NCI-H82 (cell line): ENCODE data around the gene FIBCD1.

Experiments
- DNase-seq: peaks from one replicate; lab custom pipeline; 2025; lab: John Stamatoyannopoulos, UW

FIBCD1 gene

GRCh38 chr9:130906735-130907416, 32.2 kb downstream of the FIBCD1 start:
- peak; percentile 69 for DNase-seq

DNA sequence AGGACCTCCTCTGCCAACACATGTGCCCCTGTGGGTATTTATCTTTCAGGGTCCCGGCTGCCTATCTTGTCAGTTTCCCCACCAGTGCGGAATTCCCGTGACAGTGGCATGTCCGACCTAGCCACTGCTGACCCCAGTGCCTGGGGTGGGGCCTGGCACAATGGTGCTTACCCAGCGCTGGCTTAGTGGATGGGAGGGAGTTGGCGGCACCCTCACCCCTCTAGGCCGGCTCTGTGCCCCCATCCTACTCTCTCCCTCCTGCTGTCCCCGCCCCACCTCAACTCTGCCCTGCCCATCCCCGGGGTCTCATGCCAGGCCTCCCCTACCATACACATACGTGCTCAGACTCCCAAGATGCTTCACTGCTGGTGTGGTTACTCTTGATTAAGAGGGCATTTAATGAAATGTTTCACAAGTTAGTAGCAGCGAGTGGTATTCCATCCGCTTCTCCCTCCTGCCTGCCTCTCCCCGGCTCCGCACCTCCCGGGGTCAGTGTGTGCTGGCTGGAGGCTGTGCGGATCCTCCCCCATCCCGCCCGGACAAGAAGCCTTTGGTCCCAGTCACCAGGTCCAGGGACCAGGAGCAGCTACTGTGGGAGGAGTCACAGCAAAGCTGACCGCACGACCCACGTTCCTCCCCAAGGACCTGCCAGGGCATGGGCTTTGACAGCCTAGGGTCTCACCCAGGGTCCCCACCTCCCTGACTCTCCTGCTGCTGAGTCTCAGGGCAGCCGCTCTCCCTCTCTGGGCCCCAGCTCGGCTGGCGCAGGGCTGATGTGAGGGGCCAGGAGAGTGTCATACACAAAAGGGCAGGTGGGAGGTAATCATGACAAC, 32.9 kb downstream of the FIBCD1 start:
- no peak for DNase-seq

DNA sequence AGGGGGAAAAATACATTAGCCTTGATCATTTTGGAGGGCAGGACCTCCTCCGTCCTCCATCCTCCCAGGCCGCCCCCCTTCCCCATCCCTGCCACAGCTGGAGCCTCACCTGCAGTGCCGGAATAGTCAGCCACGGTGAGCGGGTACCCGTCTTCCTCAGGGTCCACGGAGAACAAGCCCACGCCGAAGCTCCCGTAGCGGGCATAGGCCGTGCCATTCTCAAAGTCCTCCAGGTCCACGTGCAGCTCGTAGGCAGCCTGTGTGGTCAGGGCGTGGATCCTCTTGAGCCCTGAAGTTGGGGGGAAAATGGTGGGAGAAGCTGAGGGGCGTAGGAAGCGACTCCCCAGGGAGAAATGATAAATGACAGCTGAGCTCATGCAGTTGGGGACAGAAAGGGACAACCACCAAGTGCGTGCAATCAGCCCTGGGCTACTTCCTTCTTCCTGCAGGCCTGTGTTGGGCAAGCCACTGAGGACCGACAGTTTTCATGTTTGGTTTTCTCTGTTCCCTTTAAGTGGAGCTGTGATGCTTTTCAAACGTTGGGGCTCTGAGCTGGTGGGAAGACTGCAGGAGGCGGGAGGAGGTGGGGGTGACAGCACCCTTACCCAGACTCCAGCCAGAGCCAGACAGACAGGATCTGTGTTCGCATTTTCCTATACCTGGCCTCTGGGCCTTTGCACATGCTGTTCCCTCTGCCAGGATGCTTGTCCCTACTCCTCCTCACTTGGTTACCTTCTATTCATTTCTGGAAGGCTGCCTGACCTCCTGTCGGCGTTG, 33.7 kb downstream of the FIBCD1 start:
- no peak for DNase-seq

DNA sequence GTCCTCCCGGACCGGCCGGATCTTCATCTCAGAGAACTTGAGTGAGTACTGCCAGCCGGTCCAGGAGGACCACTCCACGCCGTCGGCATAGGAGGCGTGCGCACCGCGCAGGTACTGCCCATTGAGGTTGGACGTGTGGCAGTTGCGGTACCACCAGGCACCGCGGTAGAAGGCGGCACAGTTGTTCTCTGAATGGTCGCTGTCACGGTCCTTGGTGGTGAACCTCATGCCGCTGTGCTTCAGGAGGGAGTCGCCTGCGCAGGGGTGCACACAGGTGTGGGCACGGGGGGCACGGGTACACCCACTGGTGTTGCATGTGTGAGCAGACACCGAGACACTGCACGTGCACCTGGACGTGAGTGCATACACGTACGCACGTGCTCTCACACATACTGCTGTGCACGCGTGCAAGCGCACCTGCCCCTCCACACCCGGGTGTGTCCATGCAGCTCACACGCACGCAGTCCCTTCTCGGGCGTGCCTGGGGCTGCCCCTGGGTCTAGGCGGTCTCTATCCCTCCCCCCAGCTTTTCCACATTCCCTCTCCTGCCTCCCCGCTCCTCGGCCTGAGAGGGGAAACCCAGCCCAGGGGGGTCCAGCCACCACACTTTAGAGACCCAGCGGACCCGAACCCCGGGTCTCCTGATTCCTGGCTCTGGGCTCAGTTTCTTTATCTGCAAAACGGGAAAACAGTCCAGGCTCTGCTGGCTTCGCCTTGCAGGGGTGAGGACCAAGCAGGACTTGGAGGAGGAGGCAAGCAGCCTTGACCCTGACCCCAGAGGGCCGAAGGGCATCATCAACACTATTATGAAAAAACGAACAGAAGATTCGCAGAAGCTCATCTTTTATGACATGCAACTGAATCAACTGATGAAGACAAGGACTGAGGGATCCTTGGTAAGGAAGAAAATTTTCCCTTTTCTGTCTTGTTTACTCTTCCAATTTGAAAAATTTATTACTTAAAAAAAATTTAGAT, 34.7 kb downstream of the FIBCD1 start:
- DNase-seq = no peak

DNA sequence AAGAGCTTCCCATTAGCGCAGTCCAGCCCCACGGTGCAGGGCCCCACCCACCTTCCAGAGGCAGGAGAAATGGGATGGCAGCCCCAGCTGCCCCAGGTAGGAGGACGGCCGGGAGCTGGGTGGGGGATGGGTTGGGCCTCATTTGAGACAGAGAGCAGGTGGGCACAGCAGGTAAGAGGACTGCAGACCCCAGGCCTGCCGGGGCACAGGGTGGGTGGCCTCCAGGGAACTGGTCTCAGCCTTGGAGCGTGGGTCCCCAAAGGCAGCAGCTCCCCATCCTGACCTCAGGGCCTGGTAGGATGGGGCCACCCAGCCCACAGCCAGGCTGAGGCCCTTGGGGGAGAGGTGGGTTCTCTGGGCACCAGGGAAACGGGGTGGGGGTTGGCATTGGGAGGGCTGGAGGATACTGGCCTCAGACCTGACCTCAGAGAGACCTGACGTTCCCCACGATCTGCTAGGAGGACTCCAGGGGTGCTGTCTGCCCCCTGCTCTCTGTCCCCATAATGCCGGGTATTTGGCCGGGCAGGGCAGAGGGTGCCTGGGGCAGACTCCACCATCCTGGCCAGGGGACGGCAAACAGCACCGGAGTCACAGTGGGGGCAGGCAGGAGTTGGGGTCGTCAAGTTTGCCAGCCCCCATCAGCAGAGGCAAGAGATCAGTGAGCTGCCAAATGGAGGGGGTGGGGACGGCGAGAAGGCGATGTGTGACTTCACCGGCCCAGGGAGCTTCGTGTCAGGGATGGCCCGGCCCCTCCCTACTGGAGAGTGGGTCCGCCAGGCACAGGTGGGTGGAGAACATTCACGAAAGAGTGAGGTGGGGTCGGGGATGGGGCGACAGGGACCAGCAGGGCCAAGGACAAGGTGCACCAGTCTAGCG, 35.6 kb downstream of the FIBCD1 start:
- DNase-seq = no peak

DNA sequence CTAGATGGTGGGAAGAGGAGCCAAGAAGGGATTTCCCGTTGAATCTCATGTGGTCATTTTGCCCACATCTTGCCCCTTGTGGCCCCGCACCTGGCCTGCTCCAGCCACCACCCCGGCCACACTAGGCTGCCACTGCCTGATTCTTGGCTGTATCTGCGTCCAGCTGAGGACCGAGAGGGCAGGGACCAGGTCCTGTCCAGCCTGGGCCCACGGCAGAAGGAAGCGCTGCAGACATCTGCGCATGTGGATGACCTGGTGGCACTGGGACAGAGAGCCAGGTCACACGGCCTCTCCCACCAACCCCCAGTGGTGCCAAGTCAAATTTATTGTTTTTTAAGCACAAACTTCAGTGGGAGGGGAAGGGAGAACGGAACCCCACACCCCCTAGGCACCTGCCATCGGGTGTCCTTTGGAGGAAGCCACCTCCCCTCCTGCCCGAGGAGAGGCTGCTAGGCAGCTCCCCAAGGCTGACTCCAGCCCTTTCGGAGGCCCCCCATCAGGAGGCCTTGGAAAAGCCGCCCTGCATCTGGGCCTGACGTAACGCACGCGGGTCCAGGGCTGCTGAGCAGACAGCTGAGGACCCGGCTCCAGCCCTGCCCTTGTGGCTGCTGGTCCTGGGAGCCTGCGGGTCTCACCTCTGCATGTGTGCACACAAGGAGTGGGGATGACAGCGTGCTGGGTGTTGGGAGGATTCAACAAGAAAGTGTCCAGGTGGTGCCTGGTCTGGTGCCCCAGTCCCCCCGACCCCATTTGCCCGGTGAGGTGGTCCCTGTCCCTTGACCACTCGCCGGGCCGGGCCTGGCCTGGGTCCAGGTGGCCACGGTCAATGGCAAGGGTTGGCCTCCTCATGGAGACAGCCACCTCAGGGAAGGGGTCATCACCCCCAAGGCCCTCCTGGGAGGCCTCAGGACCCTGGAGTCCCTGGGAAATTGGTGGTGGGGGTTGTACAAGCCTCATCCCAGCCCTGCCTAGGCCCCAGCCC, 36.6 kb downstream of the FIBCD1 start:
- DNase-seq = no peak

GRCh38 chr9:130901498-130902203, 37.4 kb downstream of the FIBCD1 start:
- DNase-seq = no peak

GRCh38 chr9:130900701-130901497, 38.1 kb downstream of the FIBCD1 start:
- DNase-seq = no peak

GRCh38 chr9:130899051-130899748, 39.8 kb downstream of the FIBCD1 start:
- no peak for DNase-seq

GRCh38 chr9:130898552-130898852, 40.5 kb downstream of the FIBCD1 start:
- DNase-seq = no peak

- DNase-seq = no peak
Measured at GRCh38 chr9:130897848-130898551, 41.0 kb downstream of the FIBCD1 start.

GRCh38 chr9:130897105-130897751, 41.8 kb downstream of the FIBCD1 start:
- DNase-seq = no peak

GRCh38 chr9:130896233-130897014, 42.6 kb downstream of the FIBCD1 start, which contains the start of gene QRFP:
TSS of gene QRFP (minus strand) at chr9:130896812. CDS start at chr9:130893838, 2,974 bp downstream.
- no peak for DNase-seq

DNA sequence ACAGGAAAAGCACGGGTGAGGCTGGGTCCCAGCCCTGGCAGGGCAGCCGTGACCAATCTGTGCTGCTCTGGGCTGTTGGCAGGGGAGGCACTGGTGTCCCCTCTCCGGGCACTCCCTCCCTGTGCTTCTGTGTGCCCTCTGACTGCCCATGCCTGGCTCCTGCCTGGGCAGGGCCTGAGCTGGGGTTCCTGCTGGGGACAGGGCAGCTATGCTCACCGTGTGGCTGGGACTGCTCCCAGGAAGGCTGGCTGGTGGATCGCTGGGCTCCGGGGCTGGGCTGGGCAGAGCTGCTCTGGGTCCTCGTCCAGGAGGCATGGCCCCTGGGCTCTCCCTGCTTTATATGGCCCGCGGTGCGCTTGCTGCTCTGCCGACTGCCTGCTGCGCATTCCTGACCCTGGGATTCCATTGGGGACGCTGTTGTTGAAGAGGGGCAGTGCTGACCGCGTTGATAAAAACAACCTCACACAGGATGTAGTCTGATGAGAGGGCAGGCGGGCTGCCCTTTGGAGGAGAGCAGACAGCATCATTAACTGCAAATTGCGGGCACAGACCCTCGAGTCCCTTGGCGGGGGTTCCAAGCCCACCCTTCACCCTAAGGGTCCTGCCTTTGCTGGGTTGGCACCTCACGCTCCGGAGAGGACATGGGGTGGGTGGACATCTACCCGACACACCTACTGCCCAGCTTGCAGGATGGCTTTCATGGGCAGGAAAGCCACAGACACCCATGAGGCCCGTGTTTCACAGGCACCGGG, 43.4 kb downstream of the FIBCD1 start:
- no peak for DNase-seq

- no peak for DNase-seq
Measured at GRCh38 chr9:130895038-130895437, 44.0 kb downstream of the FIBCD1 start.
